Kidney (tissue), 14 donors: ENCODE results near the gene CAPSL. TPM values are rescaled to one million over a fixed set of nuclear protein-coding genes. Genes with fewer than 3 reads are reported as not detected.

ENCODE experiments used
- DNase-seq, 5 donors: peaks; one replicate each; pipeline ENCODE4 v3.0.0-alpha.2; 2013 to 2020
- FAIRE-seq: peaks from 2 replicates; lab custom pipeline; 2012; peaks lifted over from hg19 to GRCh38; lab: Jason Lieb, UNC
- H3K27ac ChIP-seq, 2 donors: one replicate each; pipeline ENCODE4 v1.7.0; 2013; ENCODE audit warnings: low read depth in 2 of 2, low read length in 2 of 2, inconsistent platforms in 1 of 2
- H3K27me3 ChIP-seq: one replicate; pipeline ENCODE4 v1.7.1; 2013; ENCODE audit warnings: low read length, inconsistent platforms; ENCODE audit not compliant: control insufficient read depth, insufficient read depth
- H3K36me3 ChIP-seq, 3 donors: one replicate each; pipeline versions ENCODE4 v1.7.0 to v1.7.1; 2013; ENCODE audit warnings: low read length in 3 of 3, control low read depth in 1 of 3, inconsistent platforms in 1 of 3; ENCODE audit not compliant: insufficient read depth in 3 of 3, control insufficient read depth in 2 of 3
- H3K4me1 ChIP-seq, 3 donors: one replicate each; pipeline versions ENCODE4 v1.7.0 to v1.7.1; 2013; ENCODE audit warnings: low read length in 3 of 3, inconsistent platforms in 1 of 3, low read depth in 1 of 3; ENCODE audit not compliant: control insufficient read depth in 2 of 3, insufficient read depth in 2 of 3
- H3K4me3 ChIP-seq, 3 donors: one replicate each; pipeline versions ENCODE4 v1.7.0 to v1.8.1; 2013; ENCODE audit warnings: low read length in 3 of 3, control low read depth in 1 of 3, inconsistent platforms in 1 of 3
- H3K9ac ChIP-seq, 3 donors: one replicate each; pipeline versions ENCODE4 v1.7.0 to v1.7.1; 2013; ENCODE audit warnings: low read length in 3 of 3, control low read depth in 1 of 3, inconsistent platforms in 1 of 3
- H3K9me3 ChIP-seq, 3 donors: one replicate each; pipeline versions ENCODE4 v1.7.0 to v1.7.1; 2013; ENCODE audit warnings: low read length in 3 of 3, control low read depth in 1 of 3, inconsistent platforms in 1 of 3; ENCODE audit not compliant: control insufficient read depth in 2 of 3, insufficient read depth in 1 of 3
- CTCF ChIP-seq: IDR thresholded peaks from 3 replicates; pipeline ENCODE4 v1.5.1; 2012; ENCODE audit warnings: mild to moderate bottlenecking, moderate library complexity, borderline replicate concordance; ENCODE audit not compliant: insufficient read depth; ENCODE audit errors: extremely low read depth
- intact Hi-C: fragments of 100-400 bp; cut with DNase I; formaldehyde crosslinking; loops from one replicate; pipeline ENCODE4 v1.11.1; 2022
- polyA plus RNA-seq: library from polyadenylated mRNA; stranded (reverse); fragments of 350-450 nt; fragmentation: Illumina TruSeq; extraction: RNeasy Lipid Tissue Mini Kit (QIAGEN cat#74804); gene quantifications from one replicate; pipeline ENCODE4 v1.2.3, GENCODE V29; 2014; ENCODE audit warnings: low read depth, low replicate concordance; ENCODE audit not compliant: insufficient read depth
- total RNA-seq: library from RNA; stranded (reverse); fragmentation: NEBNext Ultra II Directional; extraction: Animal tissue kit (Norgen Biotek cat#: 25700); gene quantifications from one replicate; pipeline ENCODE4 v1.2.1, GENCODE V29; 2021
- donor health status: control.
- donor health status: control.
- donor health status: control.
- donor health status: control.
- donor health status: control.
- donor health status: DM: yes; HTN: yes; CAD: no.
- donor health status: Normal renal cell carcinoma (clear cell type).

Gene CAPSL
- total and polyA plus RNA-seq, 2 donors from 2014 or later = 1.9 to 4.3 TPM

- no peak overlapping the region for H3K4me3 ChIP-seq
- no peaks in the 10 kb centered on the region for H3K36me3 ChIP-seq
- no peaks in the 10 kb centered on the region for H3K27me3 ChIP-seq
- intact Hi-C loops = no loop called here
- no peaks in the 10 kb centered on the region for H3K9me3 ChIP-seq
- no peak overlapping the region for H3K9ac ChIP-seq
- no peak for FAIRE-seq
- DNase-seq = no peak
- no peak overlapping the region for H3K27ac ChIP-seq
- TF ChIP-seq CTCF = no peak
- H3K4me1 ChIP-seq = no peaks in the 10 kb centered on the region
Observed at GRCh38 chr5:35974570-35974969, 36.1 kb upstream of the CAPSL start.

GRCh38 chr5:35971878-35972210 lies 33.4 kb upstream of the CAPSL start:
- TF ChIP-seq CTCF = no peak
- Histone ChIP-seq H3K36me3 (no peaks in the 10 kb centered on the region), H3K27me3 (no peaks in the 10 kb centered on the region), H3K4me1 (no peaks in the 10 kb centered on the region), H3K9me3 (no peaks in the 10 kb centered on the region), H3K9ac (no peak overlapping the region), H3K27ac (no peak overlapping the region), H3K4me3 (no peak overlapping the region)
- intact Hi-C loops = no loop called here
- DNase-seq (no peak), FAIRE-seq (no peak)

- Histone ChIP-seq H3K27ac (no peak overlapping the region), H3K4me3 (no peak overlapping the region), H3K36me3 (no peaks in the 10 kb centered on the region), H3K4me1 (no peaks in the 10 kb centered on the region), H3K27me3 (no peaks in the 10 kb centered on the region), H3K9me3 (no peaks in the 10 kb centered on the region), H3K9ac (no peak overlapping the region)
- DNase-seq = no peak
- no peak for TF ChIP-seq CTCF
- no peak for FAIRE-seq
- intact Hi-C loops = no loop called here
Observed at GRCh38 chr5:35971186-35971877, 32.9 kb upstream of the CAPSL start.

- DNase-seq = no peak
- no peaks in the 10 kb centered on the region for H3K27me3 ChIP-seq
- FAIRE-seq = no peak
- no peaks in the 10 kb centered on the region for H3K9me3 ChIP-seq
- no peak overlapping the region for H3K9ac ChIP-seq
- no peaks in the 10 kb centered on the region for H3K36me3 ChIP-seq
- no peak for TF ChIP-seq CTCF
- no peaks in the 10 kb centered on the region for H3K4me1 ChIP-seq
- intact Hi-C loops = no loop called here
- no peak overlapping the region for H3K4me3 ChIP-seq
- no peak overlapping the region for H3K27ac ChIP-seq
Observed at GRCh38 chr5:35963381-35963843, 25.0 kb upstream of the CAPSL start.
